ENCODE measurements around the gene TBCA. TPM values are rescaled to one million over a fixed set of nuclear protein-coding genes. Genes with fewer than 3 reads are reported as not detected.

The TBCA gene
- total and polyA plus RNA-seq, 9 of the 15 experiments (the other 6 are each of a cell fraction or from before 2014, with no cell fraction given): 164 to 661 (median 334) TPM

DNA sequence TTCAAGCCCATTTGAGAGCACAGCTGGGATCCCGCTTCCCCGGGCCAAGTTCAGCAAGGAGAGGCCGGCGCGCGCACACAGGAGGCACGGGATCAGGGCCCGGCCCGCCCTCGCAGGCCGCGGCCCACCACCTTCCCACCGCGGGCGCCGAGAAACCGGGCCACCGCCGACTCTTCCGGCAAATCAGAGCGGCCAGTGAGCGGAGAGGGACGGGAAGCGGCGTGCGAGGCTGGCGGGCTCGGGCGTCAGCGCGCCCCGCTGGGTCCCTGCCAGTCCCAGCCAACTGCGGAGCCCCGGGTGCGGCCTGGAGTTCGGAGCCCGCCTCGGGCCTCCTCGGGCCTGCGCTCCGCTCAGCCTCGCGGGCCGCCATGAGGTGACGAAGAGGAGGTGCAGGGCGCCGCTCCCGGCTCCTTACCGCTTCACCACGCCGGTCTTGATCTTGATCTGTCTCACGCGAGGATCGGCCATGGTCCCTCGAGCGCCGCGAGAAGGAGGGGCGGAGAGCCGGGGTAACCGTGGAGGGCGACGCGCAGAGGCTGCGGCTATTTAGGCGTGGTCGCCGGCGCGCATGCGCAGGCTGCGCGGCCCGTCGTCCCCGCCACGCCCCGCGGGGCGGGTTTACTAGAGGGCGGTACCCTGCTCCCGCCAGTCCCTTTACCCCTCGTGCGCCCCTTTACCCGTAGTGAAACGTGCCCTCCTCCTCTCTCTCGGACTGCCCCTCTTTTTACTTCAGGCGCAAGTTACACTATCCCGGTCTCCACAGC is at the start of gene TBCA (continued):
- TF ChIP-seq, protein P1, sequence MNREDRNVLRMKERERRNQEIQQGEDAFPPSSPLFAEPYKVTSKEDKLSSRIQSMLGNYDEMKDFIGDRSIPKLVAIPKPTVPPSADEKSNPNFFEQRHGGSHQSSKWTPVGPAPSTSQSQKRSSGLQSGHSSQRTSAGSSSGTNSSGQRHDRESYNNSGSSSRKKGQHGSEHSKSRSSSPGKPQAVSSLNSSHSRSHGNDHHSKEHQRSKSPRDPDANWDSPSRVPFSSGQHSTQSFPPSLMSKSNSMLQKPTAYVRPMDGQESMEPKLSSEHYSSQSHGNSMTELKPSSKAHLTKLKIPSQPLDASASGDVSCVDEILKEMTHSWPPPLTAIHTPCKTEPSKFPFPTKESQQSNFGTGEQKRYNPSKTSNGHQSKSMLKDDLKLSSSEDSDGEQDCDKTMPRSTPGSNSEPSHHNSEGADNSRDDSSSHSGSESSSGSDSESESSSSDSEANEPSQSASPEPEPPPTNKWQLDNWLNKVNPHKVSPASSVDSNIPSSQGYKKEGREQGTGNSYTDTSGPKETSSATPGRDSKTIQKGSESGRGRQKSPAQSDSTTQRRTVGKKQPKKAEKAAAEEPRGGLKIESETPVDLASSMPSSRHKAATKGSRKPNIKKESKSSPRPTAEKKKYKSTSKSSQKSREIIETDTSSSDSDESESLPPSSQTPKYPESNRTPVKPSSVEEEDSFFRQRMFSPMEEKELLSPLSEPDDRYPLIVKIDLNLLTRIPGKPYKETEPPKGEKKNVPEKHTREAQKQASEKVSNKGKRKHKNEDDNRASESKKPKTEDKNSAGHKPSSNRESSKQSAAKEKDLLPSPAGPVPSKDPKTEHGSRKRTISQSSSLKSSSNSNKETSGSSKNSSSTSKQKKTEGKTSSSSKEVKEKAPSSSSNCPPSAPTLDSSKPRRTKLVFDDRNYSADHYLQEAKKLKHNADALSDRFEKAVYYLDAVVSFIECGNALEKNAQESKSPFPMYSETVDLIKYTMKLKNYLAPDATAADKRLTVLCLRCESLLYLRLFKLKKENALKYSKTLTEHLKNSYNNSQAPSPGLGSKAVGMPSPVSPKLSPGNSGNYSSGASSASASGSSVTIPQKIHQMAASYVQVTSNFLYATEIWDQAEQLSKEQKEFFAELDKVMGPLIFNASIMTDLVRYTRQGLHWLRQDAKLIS (CRISPR knock-in tag; IDR thresholded peaks at IDR 0.05): peak; percentile 97
- TF ChIP-seq ZNF75A (CRISPR knock-in tag; IDR thresholded peaks at IDR 0.05): no peak
- TF ChIP-seq, protein P2, sequence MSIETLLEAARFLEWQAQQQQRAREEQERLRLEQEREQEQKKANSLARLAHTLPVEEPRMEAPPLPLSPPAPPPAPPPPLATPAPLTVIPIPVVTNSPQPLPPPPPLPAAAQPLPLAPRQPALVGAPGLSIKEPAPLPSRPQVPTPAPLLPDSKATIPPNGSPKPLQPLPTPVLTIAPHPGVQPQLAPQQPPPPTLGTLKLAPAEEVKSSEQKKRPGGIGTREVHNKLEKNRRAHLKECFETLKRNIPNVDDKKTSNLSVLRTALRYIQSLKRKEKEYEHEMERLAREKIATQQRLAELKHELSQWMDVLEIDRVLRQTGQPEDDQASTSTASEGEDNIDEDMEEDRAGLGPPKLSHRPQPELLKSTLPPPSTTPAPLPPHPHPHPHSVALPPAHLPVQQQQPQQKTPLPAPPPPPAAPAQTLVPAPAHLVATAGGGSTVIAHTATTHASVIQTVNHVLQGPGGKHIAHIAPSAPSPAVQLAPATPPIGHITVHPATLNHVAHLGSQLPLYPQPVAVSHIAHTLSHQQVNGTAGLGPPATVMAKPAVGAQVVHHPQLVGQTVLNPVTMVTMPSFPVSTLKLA (conservative IDR thresholded peaks at IDR 0.05): peak; percentile 50 to 82; a peak in 3 of 4 replicates
- no peak for TF ChIP-seq COPS2 (conservative IDR thresholded peaks at IDR 0.05)
- no peak for TF ChIP-seq NFE2 (IDR thresholded peaks at IDR 0.05; ENCODE audit: low read depth)
- no peak for TF ChIP-seq ZNF175 (CRISPR knock-in tag; IDR thresholded peaks at IDR 0.05; ENCODE audit: low read depth)
- peak; percentile 70 for TF ChIP-seq FUS (optimal IDR thresholded peaks at IDR 0.05; ENCODE audit: low read depth, low read length)
- TF ChIP-seq, protein P3, sequence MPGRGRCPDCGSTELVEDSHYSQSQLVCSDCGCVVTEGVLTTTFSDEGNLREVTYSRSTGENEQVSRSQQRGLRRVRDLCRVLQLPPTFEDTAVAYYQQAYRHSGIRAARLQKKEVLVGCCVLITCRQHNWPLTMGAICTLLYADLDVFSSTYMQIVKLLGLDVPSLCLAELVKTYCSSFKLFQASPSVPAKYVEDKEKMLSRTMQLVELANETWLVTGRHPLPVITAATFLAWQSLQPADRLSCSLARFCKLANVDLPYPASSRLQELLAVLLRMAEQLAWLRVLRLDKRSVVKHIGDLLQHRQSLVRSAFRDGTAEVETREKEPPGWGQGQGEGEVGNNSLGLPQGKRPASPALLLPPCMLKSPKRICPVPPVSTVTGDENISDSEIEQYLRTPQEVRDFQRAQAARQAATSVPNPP (IDR thresholded peaks at IDR 0.05; ENCODE audit: borderline replicate concordance, insufficient read depth, insufficient read length): no peak
- TF ChIP-seq FOXA3 (CRISPR knock-in tag; conservative IDR thresholded peaks at IDR 0.05 in 1 of 2, IDR thresholded peaks at IDR 0.05 in 1 of 2): no peak
- TF ChIP-seq ZNF76 (CRISPR knock-in tag; IDR thresholded peaks at IDR 0.05; ENCODE audit: borderline replicate concordance): no peak
- TF ChIP-seq ZNF780A (CRISPR knock-in tag; IDR thresholded peaks at IDR 0.05): no peak
- no peak for TF ChIP-seq HLTF (IDR thresholded peaks at IDR 0.05)
- no peak for TF ChIP-seq HNRNPK (IDR thresholded peaks at IDR 0.05; ENCODE audit: low read depth, low read length, poor library complexity, severe bottlenecking)
- TF ChIP-seq ZNF197 (CRISPR knock-in tag; IDR thresholded peaks at IDR 0.05; ENCODE audit: low read depth): no peak
- no peak for TF ChIP-seq ZNF12 (CRISPR knock-in tag; IDR thresholded peaks at IDR 0.05)
- no peak for TF ChIP-seq ELF1 (tag; IDR thresholded peaks at IDR 0.05)
- TF ChIP-seq, protein P4, sequence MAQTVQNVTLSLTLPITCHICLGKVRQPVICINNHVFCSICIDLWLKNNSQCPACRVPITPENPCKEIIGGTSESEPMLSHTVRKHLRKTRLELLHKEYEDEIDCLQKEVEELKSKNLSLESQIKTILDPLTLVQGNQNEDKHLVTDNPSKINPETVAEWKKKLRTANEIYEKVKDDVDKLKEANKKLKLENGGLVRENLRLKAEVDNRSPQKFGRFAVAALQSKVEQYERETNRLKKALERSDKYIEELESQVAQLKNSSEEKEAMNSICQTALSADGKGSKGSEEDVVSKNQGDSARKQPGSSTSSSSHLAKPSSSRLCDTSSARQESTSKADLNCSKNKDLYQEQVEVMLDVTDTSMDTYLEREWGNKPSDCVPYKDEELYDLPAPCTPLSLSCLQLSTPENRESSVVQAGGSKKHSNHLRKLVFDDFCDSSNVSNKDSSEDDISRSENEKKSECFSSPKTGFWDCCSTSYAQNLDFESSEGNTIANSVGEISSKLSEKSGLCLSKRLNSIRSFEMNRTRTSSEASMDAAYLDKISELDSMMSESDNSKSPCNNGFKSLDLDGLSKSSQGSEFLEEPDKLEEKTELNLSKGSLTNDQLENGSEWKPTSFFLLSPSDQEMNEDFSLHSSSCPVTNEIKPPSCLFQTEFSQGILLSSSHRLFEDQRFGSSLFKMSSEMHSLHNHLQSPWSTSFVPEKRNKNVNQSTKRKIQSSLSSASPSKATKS (CRISPR knock-in tag; IDR thresholded peaks at IDR 0.05): no peak
